GM19324 (cell line): ENCODE data around the gene SDK2.
"Not testable (repeated sequence)": the region's sequence is repeated elsewhere in the genome, so short reads cannot be mapped to it uniquely, and the experiment has no call there.

Experiments used
- ATAC-seq: cut with Tn5 transposase; IDR thresholded peaks from one replicate; pipeline ENCODE4 v1.9.1; 2021; ENCODE audit warnings: mild to moderate bottlenecking, moderate library complexity; ENCODE audit not compliant: unreplicated experiment, low FRiP score

The SDK2 gene

DNA sequence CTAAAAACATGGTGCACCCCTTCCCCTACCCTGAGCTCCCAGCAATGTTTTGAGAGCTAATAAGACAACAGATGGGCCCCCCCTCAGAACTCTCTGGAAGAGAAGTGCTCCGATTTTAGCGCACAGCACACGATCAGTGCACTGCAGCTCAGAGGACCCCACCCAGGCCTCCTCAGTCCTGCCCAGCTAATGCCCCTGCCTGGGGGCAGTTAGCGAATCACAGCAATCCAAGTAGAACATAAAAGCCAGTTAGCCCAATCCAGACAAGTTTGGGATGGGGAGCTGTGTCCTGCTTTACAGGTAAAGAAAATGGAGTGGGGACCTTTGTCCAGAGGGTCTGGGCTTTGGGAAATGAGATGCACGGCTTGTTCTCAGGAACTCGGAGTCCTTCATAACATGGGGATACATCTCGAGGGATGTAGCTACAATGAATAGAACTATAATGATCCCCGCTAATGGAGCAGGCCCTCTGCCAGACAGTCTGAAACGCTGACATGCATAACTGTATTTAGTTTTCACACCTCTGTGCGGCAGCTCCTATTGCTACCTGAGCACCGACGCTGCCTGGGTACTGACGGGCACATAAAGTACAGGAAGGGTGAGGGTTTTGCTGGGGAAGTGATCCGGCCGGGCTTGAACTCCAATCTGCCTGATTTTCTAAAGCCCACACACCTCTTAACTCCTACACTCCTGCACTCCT, 302.7 kb downstream of the SDK2 start:
- no peak for ATAC-seq

DNA sequence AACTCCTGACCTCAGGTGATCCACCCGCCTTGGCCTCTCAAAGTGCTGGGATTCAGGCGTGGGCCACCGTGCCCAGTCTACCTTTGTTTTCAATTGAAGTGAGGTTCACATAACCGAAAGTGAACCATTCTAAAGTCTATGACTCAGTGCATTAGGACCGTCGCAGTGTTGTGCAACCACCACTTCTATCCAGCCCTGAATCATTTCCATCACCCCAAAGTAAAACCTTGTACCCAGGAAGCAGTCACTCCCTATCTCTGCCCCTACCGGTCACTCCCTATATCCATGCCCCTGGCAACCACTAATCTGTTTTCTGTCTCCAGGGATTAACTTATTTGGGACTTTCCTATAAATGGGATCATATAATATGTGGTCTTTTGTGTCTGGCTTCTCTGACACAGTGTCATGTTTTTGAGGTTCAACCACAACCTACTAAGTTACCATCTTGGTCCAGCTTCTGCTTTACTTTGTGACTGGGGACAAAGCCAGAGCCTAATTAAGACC, 304.1 kb downstream of the SDK2 start:
- no peak for ATAC-seq

- ATAC-seq: no peak
Measured at GRCh38 chr17:73338566-73339197, 305.6 kb downstream of the SDK2 start.

DNA sequence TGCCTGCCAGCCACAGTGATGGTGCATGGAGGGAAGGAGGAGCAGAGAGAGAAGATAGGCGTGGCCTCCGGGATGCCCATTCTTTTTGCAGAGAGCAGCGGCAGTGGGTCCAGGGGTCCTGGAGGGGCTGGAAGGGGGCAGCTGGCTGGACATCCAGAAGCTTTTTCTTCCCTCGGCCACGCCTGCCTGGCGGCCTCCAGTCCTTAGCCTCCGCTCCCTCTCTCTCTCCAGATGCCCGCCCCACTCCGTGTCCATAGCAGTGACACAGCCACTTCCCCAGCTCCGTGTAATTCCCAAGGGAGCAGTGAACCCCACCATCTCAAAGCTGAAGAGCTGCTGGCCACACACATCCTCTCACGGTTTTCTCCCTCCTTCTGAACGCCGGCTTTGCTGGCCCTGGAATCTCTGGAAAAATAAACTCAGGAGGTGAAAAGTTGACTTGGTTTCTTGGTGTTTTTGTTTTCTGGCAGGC, 306.2 kb downstream of the SDK2 start:
- no peak for ATAC-seq

DNA sequence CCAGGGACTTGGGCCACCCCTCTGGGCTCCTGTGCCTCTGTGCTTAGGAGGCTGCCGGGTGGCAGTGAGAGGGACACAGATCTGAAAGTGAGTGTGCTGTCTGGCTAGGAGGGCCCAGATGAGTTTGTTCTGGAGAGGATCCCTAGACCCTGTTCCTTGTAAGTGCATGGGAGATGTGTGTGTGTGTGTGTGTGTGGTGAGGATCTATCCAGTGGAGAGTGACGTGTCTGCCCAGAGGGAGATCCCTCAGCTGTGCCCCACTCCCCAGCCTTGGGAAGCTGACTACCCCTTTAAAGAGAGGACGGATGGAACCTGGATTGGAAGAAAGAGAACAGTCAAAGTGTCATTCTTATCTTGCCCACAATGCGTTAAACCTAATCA, 306.9 kb downstream of the SDK2 start:
- no peak for ATAC-seq

DNA sequence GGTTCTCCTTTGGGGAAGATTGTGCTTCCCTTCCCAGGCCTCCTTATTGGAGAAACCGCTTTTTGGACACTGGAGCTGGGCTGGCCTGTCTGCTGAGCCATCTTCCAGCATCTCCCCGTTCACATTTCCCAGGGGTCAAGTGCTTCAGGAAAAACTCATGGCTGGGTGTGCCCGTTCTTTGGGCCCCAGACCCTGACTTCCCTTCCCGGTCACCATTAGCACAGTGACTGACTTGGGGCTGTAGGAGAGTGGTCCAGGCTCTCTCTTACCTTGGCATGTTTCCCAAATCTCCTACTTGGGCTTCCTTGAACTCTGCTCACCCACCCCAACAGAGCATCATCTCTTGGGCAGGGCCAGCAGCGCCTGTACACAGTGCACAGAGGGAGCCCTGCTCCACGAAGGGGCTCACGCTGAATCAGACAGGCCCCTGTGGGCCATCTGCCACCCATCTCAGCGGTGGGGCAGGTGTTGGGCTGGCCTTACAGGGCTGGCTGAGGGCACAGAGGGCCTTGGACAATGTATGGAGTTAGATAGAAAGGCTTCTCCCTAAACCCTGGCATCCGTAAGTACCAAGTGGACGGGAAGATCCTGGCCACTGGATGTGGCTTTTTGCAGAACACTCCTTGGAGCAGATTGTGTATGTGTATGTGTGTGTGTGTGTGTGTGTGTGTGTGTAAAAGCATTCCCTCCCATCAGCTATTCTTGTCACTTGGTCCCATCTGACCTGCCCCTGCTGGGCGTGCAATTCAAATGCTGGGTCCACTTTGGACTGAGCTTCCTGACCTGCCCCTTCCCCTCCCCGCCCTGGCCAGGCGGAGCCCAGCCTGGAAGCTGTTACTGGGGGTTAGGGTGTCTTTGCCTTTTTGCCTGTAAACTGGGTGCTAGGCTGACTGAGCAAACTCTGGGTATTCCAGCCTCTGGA, 307.6 kb downstream of the SDK2 start:
- ATAC-seq: no peak

DNA sequence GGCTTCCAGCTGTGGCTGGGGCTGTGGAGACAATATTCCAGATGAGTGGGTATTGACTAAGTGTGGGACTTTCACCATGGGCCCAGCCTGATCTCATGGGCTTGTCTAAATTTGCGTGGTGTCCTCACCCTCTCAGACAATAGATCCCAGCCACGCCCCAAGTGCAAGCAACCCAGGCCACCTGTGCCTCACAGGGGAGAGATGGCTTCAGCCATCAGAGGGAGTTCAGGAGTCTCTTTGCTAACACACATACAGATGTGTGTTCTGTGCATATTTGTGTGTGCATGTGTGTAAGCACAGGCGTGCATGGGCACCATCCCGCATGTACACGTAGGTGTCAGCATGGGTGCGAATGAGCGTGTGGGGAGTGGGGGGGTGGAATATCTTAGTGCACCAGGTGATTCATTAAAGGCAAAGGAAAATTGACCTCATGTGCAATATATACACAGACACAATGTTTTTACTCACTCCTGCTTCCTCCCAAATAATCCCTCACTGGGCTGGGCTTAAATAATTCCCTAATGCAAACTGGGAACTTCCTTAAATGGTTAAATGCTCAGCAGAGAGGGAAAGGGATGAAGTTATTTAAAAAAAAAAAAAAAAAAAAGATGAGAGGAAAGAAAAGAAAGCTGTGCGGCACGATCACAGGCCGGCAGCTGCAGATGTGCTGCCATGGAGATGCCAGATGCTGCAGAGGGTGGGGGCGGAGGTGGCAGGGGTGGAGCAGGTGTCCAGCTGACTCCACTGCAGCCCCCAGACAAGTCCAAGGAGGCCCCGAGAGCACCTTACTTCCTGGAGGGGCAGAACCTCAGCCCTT, 308.4 kb downstream of the SDK2 start:
- ATAC-seq: no peak

DNA sequence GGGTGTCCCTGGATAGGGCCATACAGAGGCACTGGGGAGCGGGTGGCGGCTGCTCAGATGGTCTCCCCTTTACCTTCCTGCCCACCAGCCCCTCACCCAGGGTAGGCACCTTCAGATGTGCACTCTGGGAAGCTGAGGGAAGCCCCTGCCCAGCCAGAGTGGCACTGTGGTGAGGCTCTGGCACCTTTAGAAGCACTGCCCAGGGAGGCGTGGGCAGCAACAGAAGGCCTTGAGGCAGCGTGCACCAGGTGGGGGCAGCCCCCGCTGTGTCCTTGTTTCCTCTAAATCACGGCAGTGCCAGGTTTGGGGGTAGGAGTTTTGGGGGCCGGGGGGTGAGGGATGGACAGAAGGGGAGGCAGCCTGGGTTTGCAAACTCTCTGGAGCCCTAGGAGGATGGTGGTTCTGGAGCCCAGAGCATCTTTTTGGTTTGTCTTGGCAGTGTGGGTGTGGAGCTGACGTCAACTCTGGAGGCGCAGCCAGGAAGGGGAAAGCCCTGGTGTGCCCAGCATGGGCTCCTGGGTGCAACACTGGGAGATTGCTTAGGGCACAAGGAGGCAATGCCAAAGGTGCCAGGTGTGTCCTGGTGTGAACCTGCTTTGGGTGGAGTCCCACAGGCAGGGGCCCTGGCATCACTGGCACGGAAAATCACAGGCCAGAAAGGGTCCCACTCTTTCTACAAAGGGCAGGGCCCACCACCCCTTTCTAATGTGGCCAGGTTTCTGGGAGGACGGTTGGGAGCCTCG, 309.3 kb downstream of the SDK2 start:
- no peak for ATAC-seq

- ATAC-seq: not testable (repeated sequence)
Measured at GRCh38 chr17:73333445-73333844, 310.8 kb downstream of the SDK2 start.

DNA sequence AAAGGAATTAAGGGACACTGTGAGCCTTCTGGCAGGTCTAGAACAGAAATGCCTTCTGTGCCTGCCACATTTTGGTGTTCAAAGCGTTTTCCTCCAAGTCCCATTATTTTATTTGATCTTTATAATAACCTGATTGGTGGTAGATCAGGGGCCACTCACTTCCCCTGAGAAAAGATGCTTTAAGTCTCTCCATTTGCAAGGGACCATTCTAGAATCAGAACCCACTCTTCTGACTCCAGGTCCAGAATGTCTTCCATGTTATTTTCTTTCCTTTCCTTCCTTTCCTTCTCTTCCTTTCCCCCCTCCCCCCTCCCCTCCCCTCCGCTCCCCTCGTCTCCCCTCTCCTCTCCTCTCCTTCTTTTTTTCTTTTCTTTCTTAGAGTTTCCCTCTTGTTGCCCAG, 313.2 kb downstream of the SDK2 start:
- ATAC-seq: no peak

GRCh38 chr17:73327676-73328075, 316.6 kb downstream of the SDK2 start:
- ATAC-seq: no peak

- ATAC-seq: no peak
Measured at GRCh38 chr17:73325527-73325842, 318.8 kb downstream of the SDK2 start.

GRCh38 chr17:73324711-73325526, 319.3 kb downstream of the SDK2 start:
- ATAC-seq: no peak

DNA sequence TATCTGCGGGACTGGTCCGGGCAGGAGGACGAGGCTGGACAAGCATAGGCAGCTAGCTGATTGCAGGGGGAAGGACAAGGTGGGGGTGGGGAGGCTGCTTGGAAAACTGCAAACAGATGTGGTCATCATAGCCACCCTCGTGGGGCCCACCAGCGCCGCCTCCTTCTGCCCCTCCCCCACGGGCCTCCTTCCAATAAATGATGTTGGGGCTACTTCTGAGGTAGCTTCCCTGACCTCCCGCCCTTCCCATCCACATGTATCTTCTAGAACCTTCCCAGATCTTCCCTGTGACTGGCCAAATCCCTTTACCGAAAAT, 320.1 kb downstream of the SDK2 start:
- ATAC-seq: no peak

DNA sequence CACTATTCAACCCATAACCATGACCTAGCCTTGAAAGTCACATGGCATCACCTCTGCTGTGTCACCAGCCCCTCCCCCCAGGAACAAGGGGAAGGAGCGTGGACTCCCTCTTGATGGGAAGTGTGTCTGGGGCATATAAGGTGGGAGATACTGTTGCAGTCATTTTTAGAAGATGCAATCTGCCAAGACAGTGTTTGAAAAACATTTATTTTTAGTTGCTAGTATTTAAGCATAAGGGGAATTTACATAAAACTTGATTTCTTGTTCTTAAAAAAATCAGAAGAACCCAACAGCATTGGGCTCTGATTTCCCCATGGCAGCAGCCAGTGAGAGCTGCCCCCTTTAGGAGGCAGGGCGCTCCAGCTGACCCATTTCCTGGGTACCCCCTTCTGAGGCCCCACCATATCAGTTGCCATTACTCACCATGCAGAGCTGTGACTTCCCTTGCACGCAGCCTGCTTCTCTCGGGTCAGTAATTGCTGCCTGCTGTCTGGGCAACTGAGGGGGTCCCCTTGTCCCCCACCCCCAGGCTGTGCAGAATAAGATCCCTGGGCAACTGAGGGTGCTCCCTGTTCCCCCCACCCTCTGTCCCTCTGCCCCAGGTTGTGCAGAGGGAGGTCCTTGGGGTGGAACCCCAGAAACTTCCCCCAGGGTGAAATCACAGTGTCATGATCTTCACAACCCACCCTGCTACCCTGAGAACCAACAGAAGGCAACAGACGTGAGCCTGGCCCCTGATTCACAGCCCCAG, 320.7 kb downstream of the SDK2 start:
- ATAC-seq: no peak

DNA sequence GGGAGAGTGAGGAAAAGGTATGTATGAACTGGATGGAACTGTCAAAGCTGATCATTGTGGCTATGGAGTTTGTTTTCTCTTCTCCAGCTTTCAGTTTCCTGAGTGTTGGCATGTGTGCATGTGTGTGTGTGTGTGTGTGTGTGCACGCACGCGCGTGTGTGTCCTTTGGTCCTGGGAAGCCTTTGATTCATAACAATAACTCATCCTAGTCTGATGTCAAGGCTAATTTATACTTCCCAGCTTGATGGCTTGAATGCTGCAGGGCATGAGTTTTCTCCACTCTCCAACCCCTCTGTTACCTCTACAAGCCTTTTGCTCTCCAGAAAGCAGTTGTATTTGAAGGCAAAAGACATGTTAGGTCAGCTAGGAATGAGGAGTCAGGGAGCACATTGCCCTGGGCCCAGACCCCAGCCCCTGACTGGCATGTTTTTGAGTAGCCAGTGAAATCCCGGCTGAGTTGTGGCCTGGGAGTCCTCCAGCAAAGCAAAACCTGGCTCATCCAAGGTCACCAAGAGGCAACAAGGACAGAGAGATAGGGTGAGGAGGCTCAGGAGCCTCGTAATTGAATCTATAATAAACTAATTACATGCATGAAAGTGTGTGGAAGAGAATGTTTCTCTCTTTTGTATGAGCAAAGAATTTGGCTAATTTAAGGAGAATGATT, 323.5 kb downstream of the SDK2 start:
- ATAC-seq: no peak

GRCh38 chr17:73319766-73320165, 324.5 kb downstream of the SDK2 start:
- ATAC-seq: no peak

DNA sequence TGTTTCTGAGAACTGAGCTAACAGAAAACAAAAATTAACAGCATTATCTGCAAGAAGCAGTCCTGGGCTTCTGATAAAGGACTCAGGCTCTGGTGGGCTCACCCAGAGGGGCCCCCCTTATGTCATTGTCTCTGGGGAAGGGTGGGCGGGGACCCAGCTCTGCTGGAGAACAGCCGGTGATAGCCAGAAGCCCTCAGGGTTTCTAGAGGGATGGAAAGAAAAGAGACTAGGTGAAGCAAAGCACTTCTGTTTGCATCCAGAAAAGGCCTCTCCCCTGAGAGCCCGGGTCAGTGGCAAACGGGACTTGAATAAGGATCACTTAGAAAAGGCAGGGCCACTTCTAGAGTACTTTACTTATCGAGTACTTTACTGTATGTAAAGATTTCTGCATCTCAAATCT, 325.4 kb downstream of the SDK2 start:
- ATAC-seq: no peak
